Neuronal stem cell (in vitro differentiated cells): Measurements from ENCODE around the gene GRIP1. TPM values are rescaled to one million over a fixed set of nuclear protein-coding genes. Genes with fewer than 3 reads are reported as not detected.

Experiments
- DNase-seq: peaks from one replicate; pipeline ENCODE4 v3.0.0-alpha.2; 2013; ENCODE audit warnings: low spot score
- H2AFZ ChIP-seq: one replicate; pipeline ENCODE4 v1.6.1; 2013; ENCODE audit warnings: mild to moderate bottlenecking, low read length, inconsistent platforms
- H2AK5ac ChIP-seq: 2 replicates; pipeline ENCODE4 v1.6.1; 2013; ENCODE audit warnings: low read depth, mild to moderate bottlenecking, inconsistent platforms, low read length, moderate library complexity, mixed read lengths
- H2BK120ac ChIP-seq: 2 replicates; pipeline ENCODE4 v1.6.1; 2013; ENCODE audit warnings: low read depth, mild to moderate bottlenecking, inconsistent platforms, low read length, moderate library complexity, mixed read lengths
- H2BK12ac ChIP-seq: one replicate; pipeline ENCODE4 v1.6.1; 2013; ENCODE audit warnings: low read length, inconsistent platforms
- H2BK15ac ChIP-seq: 2 replicates; pipeline ENCODE4 v1.6.1; 2013; ENCODE audit warnings: mild to moderate bottlenecking, low read length, inconsistent platforms, mixed read lengths
- H2BK5ac ChIP-seq: one replicate; pipeline ENCODE4 v1.6.1; 2013; ENCODE audit warnings: inconsistent platforms, mild to moderate bottlenecking, low read length, moderate library complexity
- H3K14ac ChIP-seq: one replicate; pipeline ENCODE4 v1.6.1; 2013; ENCODE audit warnings: low read length, inconsistent platforms
- H3K18ac ChIP-seq: 2 replicates; pipeline ENCODE4 v1.6.1; 2013; ENCODE audit warnings: low read length, inconsistent platforms
- H3K23ac ChIP-seq: 2 replicates; pipeline ENCODE4 v1.6.1; 2013; ENCODE audit warnings: low read depth, mild to moderate bottlenecking, mixed read lengths, low read length, inconsistent platforms; ENCODE audit not compliant: poor library complexity
- H3K27ac ChIP-seq: replicated peaks from 3 replicates; pipeline ENCODE4 v1.5.1; 2013; ENCODE audit warnings: low read length, inconsistent platforms
- H3K27me3 ChIP-seq, 3 experiments: 2 replicates each; pipeline ENCODE4 v1.6.1; 2013; ENCODE audit warnings: low read length in 3 of 3, mild to moderate bottlenecking in 2 of 3, inconsistent platforms in 1 of 3, low read depth in 1 of 3, mixed read lengths in 1 of 3, moderate library complexity in 1 of 3; ENCODE audit not compliant: control insufficient read depth in 3 of 3, insufficient read depth in 3 of 3
- H3K36me3 ChIP-seq, 2 donors: replicated peaks in 1 of 2; 2 replicates each; pipeline ENCODE4 v1.6.1; 2013; ENCODE audit warnings: low read length in 2 of 2; ENCODE audit not compliant: control insufficient read depth in 2 of 2, insufficient read depth in 2 of 2
- H3K4ac ChIP-seq: 2 replicates; pipeline ENCODE4 v1.6.1; 2013; ENCODE audit warnings: inconsistent platforms, mild to moderate bottlenecking, low read length, moderate library complexity
- H3K4me1 ChIP-seq, 2 donors: 1 replicate in 1 of 2; 2 replicates in 1 of 2; pipeline ENCODE4 v1.6.1; 2013; ENCODE audit warnings: low read length in 2 of 2, low read depth in 1 of 2; ENCODE audit not compliant: control insufficient read depth in 2 of 2, insufficient read depth in 1 of 2
- H3K4me2 ChIP-seq: one replicate; pipeline ENCODE4 v1.6.1; 2013; ENCODE audit warnings: mild to moderate bottlenecking, low read length, inconsistent platforms; ENCODE audit not compliant: insufficient read depth, poor library complexity, severe bottlenecking
- H3K4me3 ChIP-seq, 2 donors: 2 replicates each; pipeline ENCODE4 v1.5.1; 2013; ENCODE audit warnings: low read length in 2 of 2, mild to moderate bottlenecking in 2 of 2, inconsistent platforms in 1 of 2, moderate library complexity in 1 of 2
- H3K79me1 ChIP-seq: one replicate; pipeline ENCODE4 v1.6.1; 2013; ENCODE audit warnings: low read depth, mild to moderate bottlenecking, inconsistent platforms, low read length, moderate library complexity
- H3K9ac ChIP-seq: one replicate; pipeline ENCODE4 v1.6.1; 2013; ENCODE audit warnings: mild to moderate bottlenecking, low read depth, low read length, inconsistent platforms; ENCODE audit not compliant: poor library complexity
- H3K9me3 ChIP-seq, 2 donors: replicated peaks in 1 of 2; 2 replicates each; pipeline versions ENCODE3 to v1.6.1; 2013; ENCODE audit warnings: low read length in 2 of 2, mild to moderate bottlenecking in 2 of 2, inconsistent platforms in 1 of 2, low read depth in 1 of 2, mixed read lengths in 1 of 2, moderate library complexity in 1 of 2; ENCODE audit not compliant: control insufficient read depth in 2 of 2, insufficient read depth in 1 of 2
- H4K8ac ChIP-seq: one replicate; pipeline ENCODE4 v1.6.1; 2013; ENCODE audit warnings: low read depth, mild to moderate bottlenecking, inconsistent platforms, low read length, moderate library complexity
- H4K91ac ChIP-seq: one replicate; pipeline ENCODE4 v1.6.1; 2013; ENCODE audit warnings: low read length, low read depth, mild to moderate bottlenecking, inconsistent platforms; ENCODE audit not compliant: poor library complexity
- WGBS, 2 donors: extraction: QIAGEN DNeasy Blood & Tissue Kit; methylation state at CpG; one replicate each; pipeline ENCODE4 v1.1.7; 2013; ENCODE audit warnings: missing lambda C conversion rate in 2 of 2, mixed read lengths in 1 of 2; ENCODE audit not compliant: insufficient read length in 2 of 2, insufficient replicate concordance in 1 of 2; ENCODE audit errors: extremely low coverage in 2 of 2; 5-methylcytosine and 5-hydroxymethylcytosine counted together
- polyA plus RNA-seq, 2 experiments: library from polyadenylated mRNA; stranded (reverse); fragments of 200-250 nt; gene quantifications; one replicate each; pipeline ENCODE4 v1.2.3, GENCODE V29; 2013

The GRIP1 gene
- 12.6 TPM for polyA plus RNA-seq (2013, experiment 1 of 2)
- polyA plus RNA-seq (2013, experiment 2 of 2): 12.4 TPM

GRCh38 chr12:66678338-66679275, at the start of gene GRIP1:
TSS of gene GRIP1 (minus strand) at chr12:66679076. CDS start at chr12:66678904, 172 bp downstream.
- Histone ChIP-seq H3K9me3 (no peaks in the 10 kb centered on the region), H2BK120ac (no peak within 1 kb of the TSS), H3K4me3 (peak within 1 kb of the TSS in 1 of 2 donors; percentile 44), H2AK5ac (no peak within 1 kb of the TSS), H3K4me2 (no peak within 1 kb of the TSS), H2AFZ (peak within 1 kb of the TSS; percentile 78), H3K79me1 (no peaks in the 10 kb centered on the region), H3K27me3 (no peaks in the 10 kb centered on the region), H3K18ac (no peak within 1 kb of the TSS), H2BK12ac (no peak within 1 kb of the TSS), H4K91ac (no peak within 1 kb of the TSS), H3K14ac (no peak within 1 kb of the TSS), H4K8ac (no peak within 1 kb of the TSS), H3K36me3 (no peaks in the 10 kb centered on the region), H2BK15ac (no peak within 1 kb of the TSS), H3K23ac (no peak within 1 kb of the TSS), H3K27ac (peak within 1 kb of the TSS; percentile 55), H2BK5ac (no peak within 1 kb of the TSS), H3K4me1 (peaks cover 10 to 21% of the 10 kb centered on the region in 2 donors), H3K4ac (no peak within 1 kb of the TSS), H3K9ac (no peak within 1 kb of the TSS)
- WGBS, 2 donors: no CpG with 5 or more reads among the region's 16 CpGs
- peak; percentile 30 for DNase-seq

- H3K4ac ChIP-seq: no peak overlapping the region
- no peak overlapping the region for H2BK15ac ChIP-seq
Measured at GRCh38 chr12:66726556-66726955, 47.7 kb upstream of the GRIP1 start.

GRCh38 chr12:66725031-66725430, 46.2 kb upstream of the GRIP1 start:
- Histone ChIP-seq H3K4me3 (no peak overlapping the region), H2BK15ac (no peak overlapping the region), H3K4me1 (no peaks in the 10 kb centered on the region), H2AK5ac (no peak overlapping the region), H2BK120ac (no peak overlapping the region), H4K8ac (no peak overlapping the region), H2BK5ac (no peak overlapping the region), H3K14ac (no peak overlapping the region), H3K4me2 (no peak overlapping the region), H3K27ac (no peak overlapping the region), H3K9me3 (peaks cover 0 to 2% of the 10 kb centered on the region in 2 donors), H2AFZ (no peak overlapping the region), H3K9ac (no peak overlapping the region), H3K18ac (no peak overlapping the region), H2BK12ac (no peak overlapping the region), H3K4ac (no peak overlapping the region), H3K27me3 (no peaks in the 10 kb centered on the region), H3K79me1 (no peaks in the 10 kb centered on the region), H3K23ac (no peak overlapping the region), H4K91ac (no peak overlapping the region), H3K36me3 (no peaks in the 10 kb centered on the region)
- WGBS, 2 donors: no CpG with 5 or more reads among the region's 3 CpGs
- DNase-seq: no peak

More at GRCh38 chr12:66726556-66726955, 47.7 kb upstream of the GRIP1 start:
- Histone ChIP-seq H3K27me3 (no peaks in the 10 kb centered on the region), H3K4me1 (no peaks in the 10 kb centered on the region), H3K36me3 (no peaks in the 10 kb centered on the region), H3K14ac (no peak overlapping the region), H2AK5ac (no peak overlapping the region), H3K9ac (no peak overlapping the region), H4K91ac (no peak overlapping the region), H3K18ac (no peak overlapping the region), H3K27ac (no peak overlapping the region), H2BK5ac (no peak overlapping the region), H3K4me3 (no peak overlapping the region), H4K8ac (no peak overlapping the region), H3K23ac (no peak overlapping the region), H2BK12ac (no peak overlapping the region), H3K9me3 (peaks cover 0 to 2% of the 10 kb centered on the region in 2 donors), H3K79me1 (no peaks in the 10 kb centered on the region), H2AFZ (no peak overlapping the region), H2BK120ac (no peak overlapping the region), H3K4me2 (no peak overlapping the region)
- DNase-seq: no peak
- no CpG with 5 or more reads among the region's 4 CpGs for WGBS, 2 donors

- Histone ChIP-seq H3K18ac (no peak overlapping the region), H3K36me3 (no peaks in the 10 kb centered on the region), H2AK5ac (no peak overlapping the region), H4K91ac (no peak overlapping the region), H3K4me3 (no peak overlapping the region), H2BK15ac (no peak overlapping the region), H2BK12ac (no peak overlapping the region), H2BK120ac (no peak overlapping the region), H3K23ac (no peak overlapping the region), H3K4ac (no peak overlapping the region), H3K14ac (no peak overlapping the region), H3K27ac (no peak overlapping the region), H2BK5ac (no peak overlapping the region), H3K27me3 (no peaks in the 10 kb centered on the region), H3K9me3 (peaks cover 0 to 2% of the 10 kb centered on the region in 2 donors), H2AFZ (no peak overlapping the region), H4K8ac (no peak overlapping the region), H3K4me1 (no peaks in the 10 kb centered on the region), H3K4me2 (no peak overlapping the region), H3K9ac (no peak overlapping the region), H3K79me1 (no peaks in the 10 kb centered on the region)
- no peak for DNase-seq
- no CpG with 5 or more reads among the region's 4 CpGs for WGBS, 2 donors
Measured at GRCh38 chr12:66724616-66725015, 45.7 kb upstream of the GRIP1 start.
